Measurements from ENCODE around the gene SYN1.

DNA sequence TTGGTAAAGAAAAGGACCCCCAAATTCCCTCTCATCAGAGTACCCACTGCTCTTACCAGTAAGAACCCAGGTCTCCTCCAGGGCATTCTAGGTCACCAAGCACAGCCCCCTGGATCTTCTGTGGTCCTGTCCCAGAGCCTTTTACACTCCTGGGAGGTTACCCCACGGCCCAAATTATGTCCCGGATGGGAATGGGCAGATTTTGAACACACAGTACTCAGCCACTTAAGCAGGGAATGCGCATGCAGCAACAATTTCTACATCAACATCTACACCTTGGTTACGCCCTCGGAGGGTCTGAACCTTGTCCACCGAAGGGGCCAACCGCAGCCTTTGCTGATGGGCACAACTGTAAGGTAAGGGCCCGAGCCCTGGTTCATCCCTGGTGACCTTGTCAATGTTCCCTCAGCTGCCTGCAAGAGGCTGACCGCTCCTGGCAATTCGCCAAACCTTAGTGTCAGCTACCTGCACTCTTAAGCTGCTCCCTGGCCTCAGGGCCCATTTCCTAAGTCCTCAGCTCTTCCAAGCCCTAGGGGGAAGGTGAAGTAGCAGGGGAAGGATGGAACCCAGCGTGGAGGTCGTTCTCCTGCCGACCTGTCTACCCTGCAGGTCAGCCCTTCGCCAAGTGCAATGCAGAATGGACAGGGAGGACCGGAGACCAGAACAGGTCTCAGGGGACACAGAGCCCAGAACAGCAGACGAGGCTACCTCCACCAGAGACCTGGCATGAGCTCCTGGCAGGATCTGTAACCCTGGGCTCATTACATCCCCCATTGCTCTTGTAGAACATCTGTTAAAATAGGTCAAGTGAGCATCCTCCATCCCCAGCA, 31.5 kb downstream of the SYN1 start:
- TF ChIP-seq EP300 (IDR thresholded peaks at IDR 0.05): no peak
- TF ChIP-seq, protein P1, sequence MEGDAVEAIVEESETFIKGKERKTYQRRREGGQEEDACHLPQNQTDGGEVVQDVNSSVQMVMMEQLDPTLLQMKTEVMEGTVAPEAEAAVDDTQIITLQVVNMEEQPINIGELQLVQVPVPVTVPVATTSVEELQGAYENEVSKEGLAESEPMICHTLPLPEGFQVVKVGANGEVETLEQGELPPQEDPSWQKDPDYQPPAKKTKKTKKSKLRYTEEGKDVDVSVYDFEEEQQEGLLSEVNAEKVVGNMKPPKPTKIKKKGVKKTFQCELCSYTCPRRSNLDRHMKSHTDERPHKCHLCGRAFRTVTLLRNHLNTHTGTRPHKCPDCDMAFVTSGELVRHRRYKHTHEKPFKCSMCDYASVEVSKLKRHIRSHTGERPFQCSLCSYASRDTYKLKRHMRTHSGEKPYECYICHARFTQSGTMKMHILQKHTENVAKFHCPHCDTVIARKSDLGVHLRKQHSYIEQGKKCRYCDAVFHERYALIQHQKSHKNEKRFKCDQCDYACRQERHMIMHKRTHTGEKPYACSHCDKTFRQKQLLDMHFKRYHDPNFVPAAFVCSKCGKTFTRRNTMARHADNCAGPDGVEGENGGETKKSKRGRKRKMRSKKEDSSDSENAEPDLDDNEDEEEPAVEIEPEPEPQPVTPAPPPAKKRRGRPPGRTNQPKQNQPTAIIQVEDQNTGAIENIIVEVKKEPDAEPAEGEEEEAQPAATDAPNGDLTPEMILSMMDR (IDR thresholded peaks at IDR 0.05): no peak
- no peak for TF ChIP-seq POLR2A (IDR thresholded peaks at IDR 0.05; ENCODE audit: low read length)
- no peak for TF ChIP-seq KDM5A (IDR thresholded peaks at IDR 0.05)
- TF ChIP-seq RCOR1 (IDR thresholded peaks at IDR 0.05; ENCODE audit: low read depth, low read length): no peak
- TF ChIP-seq ZC3H11A (IDR thresholded peaks at IDR 0.05): no peak
- TF ChIP-seq, protein P2, sequence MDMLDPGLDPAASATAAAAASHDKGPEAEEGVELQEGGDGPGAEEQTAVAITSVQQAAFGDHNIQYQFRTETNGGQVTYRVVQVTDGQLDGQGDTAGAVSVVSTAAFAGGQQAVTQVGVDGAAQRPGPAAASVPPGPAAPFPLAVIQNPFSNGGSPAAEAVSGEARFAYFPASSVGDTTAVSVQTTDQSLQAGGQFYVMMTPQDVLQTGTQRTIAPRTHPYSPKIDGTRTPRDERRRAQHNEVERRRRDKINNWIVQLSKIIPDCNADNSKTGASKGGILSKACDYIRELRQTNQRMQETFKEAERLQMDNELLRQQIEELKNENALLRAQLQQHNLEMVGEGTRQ (IDR thresholded peaks at IDR 0.05): no peak
- no peak for TF ChIP-seq JUNB (IDR thresholded peaks at IDR 0.05)
- TF ChIP-seq RFX5 (IDR thresholded peaks at IDR 0.05): no peak
- no peak for TF ChIP-seq NR3C1 (IDR thresholded peaks at IDR 0.05)
- no peak for TF ChIP-seq POLR2AphosphoS2 (conservative IDR thresholded peaks at IDR 0.05; ENCODE audit: low read length)

Measured in A549 (cell line).